ENCODE results near the gene TSPAN3.

DNA sequence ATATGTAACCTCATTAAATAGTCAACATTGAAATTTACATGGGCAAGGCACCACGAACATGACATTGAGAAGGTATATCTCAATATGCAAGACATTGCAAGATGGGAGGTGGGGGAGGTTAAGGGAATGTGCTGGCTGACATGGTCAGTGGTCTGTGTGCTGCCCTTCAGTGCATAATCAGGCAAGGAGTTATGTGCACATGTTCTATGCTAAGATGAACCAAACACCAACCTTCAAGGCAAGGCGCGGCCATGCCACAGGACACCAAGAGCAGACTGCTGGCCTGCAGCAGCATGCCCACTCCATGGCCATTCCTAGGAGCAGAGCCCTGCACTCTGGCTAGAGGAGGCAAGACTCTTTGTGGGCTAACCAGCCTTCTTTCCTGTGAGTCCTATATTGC is 40.9 kb upstream of the TSPAN3 start:
- TF ChIP-seq, protein P1, sequence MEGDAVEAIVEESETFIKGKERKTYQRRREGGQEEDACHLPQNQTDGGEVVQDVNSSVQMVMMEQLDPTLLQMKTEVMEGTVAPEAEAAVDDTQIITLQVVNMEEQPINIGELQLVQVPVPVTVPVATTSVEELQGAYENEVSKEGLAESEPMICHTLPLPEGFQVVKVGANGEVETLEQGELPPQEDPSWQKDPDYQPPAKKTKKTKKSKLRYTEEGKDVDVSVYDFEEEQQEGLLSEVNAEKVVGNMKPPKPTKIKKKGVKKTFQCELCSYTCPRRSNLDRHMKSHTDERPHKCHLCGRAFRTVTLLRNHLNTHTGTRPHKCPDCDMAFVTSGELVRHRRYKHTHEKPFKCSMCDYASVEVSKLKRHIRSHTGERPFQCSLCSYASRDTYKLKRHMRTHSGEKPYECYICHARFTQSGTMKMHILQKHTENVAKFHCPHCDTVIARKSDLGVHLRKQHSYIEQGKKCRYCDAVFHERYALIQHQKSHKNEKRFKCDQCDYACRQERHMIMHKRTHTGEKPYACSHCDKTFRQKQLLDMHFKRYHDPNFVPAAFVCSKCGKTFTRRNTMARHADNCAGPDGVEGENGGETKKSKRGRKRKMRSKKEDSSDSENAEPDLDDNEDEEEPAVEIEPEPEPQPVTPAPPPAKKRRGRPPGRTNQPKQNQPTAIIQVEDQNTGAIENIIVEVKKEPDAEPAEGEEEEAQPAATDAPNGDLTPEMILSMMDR (IDR thresholded peaks at IDR 0.05) = no peak
- TF ChIP-seq POLR2A (IDR thresholded peaks at IDR 0.05) = no peak
